NCI-H2196 (cell line): Measurements from ENCODE around the gene TRPV4.

Experiments used
- DNase-seq: peaks from one replicate; lab custom pipeline; 2025; ENCODE audit not compliant: unreplicated experiment; lab: John Stamatoyannopoulos, UW

Gene TRPV4

DNA sequence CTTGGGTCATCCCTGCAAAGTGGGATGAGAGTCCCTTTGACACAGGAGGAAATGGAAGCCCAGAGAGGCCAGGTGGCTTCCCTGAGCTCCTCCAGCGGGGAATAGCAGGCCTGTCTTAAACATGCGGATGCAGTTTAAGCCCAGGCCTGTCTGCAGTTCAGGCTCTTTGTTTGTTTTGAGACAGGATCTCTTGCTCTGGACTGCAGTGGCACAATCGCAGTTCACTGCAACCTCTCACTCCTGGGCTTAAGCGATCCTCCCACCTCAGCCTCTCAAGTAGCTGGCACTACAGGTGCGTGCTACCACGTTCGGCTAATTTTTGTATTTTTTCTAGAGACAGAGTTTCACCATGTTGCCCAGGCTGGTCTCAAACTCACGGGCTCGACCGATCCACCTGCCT is 3.5 kb downstream of the TRPV4 start:
- DNase-seq = no peak

DNA sequence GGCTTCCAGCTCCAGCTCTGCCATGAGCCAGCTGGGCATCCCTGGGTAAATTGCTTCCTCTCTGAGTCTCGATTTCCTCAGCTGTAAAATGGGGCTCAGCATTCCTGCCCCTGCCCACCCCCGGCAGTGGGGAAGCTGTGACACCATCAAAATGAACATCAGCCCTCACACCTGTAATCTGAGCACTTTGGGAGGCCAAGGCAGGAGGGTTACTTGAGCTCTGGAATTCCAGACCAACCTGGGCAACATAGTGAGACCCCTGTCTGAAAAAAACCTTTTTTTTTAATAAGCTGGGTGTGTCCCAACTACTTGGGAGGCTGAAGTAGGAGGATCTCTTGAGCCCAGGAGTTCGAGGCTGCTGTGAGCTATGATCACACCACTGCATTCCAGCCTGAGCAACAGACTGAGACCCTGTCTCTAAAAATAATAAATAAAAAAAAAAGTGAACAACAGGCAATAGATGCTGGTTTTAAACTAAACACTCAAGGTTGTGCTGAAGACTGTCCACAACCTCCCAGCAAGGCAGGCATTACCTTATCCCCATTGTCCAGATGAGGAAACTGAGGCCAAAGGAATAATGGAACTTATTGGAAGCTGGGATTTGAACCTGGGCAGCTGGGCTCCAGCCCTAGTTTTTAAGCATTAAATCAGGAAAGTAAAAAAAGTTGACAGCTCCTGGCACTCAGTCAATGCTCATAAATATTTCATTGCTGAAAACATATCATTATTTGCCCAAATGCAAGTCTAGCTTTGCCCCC is 4.3 kb downstream of the TRPV4 start:
- DNase-seq = no peak

DNA sequence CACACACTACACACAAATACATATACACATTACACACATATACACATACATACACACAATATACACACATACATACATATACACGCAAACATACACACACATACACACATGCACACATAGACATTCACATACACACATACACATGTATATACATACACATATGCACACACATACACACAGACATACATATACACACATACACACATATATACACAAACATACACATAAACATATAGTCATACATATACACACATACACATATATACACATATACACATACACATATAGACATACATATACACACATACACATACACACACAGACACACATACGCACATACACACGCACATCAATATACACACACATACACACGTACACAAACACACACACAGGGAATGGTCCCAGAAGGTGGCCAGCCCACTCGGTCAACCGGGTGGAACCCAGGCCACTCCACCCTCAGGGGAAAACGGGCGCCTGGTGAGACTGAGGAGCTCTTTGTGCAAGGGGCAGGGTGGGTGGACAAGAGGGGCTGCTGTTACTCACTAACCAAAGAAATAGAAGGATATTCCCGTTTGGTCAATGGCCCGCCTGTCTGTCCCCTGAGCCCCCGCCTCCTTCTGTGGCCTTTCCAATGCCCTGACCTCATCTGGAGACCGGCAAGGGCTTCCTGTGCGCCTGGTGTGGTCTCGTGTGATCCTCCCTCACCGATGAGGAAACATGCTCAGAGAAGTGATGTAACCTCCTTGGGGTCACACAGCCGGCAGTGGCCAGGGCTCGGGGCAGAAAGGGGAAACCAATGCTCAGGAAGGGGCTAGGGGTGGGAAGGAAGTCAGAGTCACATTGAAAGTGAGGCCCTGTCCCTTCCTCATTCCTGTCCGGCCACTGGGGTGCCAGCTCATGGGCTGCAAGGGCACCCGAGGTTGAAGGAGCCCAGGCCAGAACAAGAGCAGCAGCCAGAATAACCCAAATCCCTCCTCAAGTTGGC is 5.3 kb downstream of the TRPV4 start:
- DNase-seq = no peak

DNA sequence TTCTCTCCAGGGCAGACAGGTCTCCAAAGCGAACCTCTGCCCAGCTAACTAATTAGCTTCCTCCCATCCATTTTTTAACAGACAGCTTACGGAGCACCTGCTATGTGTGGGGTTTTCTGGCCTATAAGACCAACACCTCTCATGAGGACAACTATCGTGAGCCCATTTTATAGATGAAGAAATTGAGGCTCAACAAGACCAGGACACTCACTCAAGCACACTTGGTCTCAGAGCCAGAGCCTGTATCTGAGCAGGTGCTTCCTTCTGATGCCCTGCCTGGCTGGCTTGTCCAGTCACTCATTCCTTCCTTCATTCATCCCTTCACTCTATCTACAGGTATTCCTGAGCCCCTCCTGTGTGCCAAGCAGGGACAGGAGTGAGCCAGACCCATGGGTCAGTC is 6.1 kb downstream of the TRPV4 start:
- DNase-seq = no peak

DNA sequence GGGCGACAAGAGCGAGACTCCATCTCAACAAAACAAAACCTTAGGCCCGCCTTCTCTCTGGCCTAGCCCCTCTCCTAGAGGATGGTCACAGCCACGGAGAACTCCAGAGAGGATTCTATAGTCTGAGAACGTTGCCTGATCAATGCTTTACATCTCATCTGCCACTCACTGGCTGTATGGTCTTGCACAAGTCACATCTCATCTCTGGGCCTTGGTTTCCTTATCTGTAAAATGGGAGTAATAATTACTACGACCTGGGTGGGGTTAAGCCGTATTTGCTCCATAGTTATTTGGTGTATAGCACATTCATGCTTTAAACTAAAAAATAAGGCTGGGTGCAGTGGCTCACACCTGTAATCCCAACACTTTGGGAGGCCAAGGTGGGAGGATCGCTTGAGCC is 8.5 kb downstream of the TRPV4 start:
- DNase-seq = no peak

DNA sequence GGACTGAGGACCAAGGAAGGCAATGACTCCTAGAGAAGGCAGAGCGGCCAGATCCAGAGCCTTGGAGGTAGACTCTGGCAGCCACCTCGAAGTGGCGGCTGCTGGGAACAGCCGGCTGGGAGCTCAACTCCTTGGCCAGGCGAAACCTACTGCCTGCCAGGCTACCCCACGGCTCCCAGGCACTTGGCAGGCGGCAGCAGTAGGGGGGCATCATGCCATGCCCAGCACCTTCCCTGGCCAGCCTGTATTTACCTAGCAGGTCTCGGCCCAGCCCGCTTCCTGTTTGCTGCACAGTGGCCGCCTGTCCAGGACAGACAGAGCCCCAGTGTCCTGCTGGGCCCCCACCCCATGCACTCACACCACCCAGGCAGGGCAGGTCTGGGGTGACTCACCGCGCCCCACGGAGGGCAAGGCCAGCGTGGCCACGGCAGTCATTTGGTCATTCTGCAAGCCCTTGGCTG is 10.2 kb downstream of the TRPV4 start:
- peak; percentile 24 for DNase-seq

DNA sequence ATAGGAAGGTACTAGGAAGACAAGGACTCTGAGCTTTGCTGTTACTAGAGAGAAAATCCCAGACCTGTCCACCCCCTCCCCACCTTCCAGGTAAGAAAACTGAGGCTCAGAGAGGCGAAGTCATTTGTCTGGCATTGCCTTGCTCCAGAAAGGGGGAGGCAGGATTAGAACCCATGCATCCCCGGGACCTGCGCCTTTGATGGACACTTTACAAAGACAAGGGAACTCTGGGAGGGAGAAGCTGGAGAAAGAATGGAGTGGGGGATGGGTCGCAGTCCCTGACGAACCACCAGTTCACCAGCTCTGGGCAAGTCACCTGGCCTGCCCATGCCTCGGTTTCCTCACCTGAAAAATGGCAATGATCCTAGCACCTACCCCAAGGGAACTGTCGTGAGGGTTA is 10.8 kb downstream of the TRPV4 start:
- no peak for DNase-seq

DNA sequence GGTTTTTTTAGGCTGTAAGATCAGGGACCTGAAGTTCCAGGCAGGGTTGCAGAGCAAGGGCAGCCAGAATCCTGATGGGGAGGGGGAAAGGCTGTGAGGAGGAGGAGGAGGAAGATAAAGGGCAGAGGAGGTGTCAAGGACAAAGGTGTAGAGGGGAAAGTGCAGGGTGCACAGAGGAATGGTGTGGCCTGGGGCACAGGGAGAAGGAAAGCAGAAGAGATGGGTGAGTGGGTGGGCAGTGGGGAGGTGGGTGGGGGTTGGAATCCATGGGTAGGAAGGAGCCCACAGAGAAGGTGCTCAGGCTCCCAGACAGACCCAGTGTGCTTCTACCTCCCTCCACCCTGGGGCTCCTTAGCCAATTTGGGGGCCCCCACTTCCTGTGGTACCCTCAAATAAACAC is 11.2 kb downstream of the TRPV4 start:
- DNase-seq = no peak

DNA sequence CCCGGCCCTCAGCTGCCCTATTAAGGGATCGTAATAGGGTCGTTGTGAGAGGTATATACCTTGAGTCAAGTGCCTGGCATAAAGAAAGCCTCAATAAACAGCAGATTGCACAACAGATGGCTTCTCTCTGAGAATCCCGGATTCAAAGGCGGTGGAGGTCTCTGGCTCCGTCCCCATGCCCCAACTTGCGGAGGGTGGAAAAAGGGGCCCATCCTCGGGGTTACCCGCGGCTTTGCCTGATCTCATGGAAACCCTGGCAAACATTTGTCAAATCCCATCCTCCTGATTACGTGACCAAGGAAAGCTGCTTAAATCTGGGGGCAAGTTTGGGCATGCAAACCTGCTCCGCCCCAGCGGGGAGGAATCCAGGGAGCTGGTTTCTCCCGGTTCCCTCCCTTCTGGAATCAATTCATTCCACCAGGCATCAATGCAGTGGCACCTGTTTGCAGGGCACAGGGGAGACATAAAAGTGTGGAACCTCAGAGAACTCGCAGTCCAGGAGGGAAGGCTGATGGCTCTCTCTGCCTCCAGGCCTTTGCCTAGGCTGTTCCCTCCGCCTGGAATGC is 12.3 kb downstream of the TRPV4 start:
- DNase-seq = no peak

DNA sequence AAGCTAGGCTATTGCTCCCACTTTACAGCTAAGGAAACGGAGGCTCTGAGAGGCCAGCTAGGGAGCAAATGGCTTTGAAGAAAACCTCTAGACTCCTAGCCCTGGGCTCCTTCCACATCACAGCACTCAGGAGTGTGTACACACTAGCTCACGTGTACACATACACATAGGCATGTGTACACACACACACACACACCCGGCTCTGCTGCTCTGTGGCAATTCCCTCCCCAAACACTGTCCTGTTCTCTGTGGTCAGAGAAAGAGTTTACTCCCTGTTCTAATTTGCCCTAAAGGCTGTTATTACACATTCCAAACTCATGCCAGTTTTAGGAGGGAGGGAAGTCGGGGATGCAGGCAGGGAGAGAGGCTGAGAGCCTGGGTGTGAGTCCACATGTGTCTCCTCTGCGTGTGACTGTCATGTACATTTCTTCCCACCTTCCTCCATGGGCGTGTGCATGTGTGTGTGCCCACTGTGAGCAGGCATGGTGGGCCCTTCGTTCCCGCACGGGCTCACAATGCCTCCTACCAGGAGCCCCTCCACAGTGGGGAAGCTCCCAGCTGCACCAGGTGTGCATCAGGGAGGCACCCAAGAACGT is 14.2 kb downstream of the TRPV4 start:
- no peak for DNase-seq

DNA sequence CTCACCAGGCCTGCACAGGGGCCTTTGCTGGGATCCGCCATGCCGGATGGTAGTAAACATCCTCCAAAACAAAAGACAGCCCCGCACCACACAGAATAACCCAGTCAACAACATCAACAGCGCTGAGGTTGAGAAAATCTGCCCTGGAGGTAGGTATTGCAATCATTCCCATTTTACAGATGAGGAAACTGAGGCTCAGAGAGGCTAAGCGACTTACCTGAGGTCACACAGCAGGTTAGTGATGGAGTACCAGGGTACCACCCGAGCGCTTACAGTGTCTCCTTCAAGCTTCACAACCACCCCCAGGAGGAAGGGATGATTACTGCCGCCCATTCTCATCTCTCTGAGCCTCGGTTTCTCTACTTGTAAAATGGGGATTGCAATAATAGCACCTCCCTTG is 14.9 kb downstream of the TRPV4 start:
- DNase-seq = no peak

DNA sequence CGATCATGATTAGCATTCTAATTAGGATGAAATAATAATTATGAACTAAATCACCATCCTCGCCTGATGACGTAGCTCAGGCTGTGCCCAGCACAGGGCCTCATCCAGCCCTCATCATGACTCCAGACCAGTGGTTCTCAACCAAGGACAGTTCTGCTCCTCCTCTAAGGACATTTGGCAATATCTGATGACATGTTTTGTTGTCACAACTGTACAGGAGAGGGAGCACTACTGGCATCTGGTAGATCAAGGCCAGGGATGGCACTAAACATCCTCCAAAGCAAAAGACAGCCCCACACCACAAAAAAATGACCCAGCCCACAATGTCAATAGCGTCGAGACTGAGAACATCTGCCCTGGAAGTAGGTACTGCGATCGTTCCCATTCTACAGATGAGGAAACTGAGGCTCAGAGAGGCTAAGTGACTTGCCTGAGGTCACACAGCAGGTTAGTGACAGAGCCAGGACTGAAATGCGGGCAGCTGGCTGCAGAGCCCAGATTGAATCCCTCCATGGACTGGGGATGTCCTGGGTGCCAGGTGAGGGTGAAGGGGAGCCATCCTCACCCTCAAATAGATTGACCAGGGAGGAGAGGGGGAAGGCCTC is 15.5 kb downstream of the TRPV4 start:
- DNase-seq = no peak

DNA sequence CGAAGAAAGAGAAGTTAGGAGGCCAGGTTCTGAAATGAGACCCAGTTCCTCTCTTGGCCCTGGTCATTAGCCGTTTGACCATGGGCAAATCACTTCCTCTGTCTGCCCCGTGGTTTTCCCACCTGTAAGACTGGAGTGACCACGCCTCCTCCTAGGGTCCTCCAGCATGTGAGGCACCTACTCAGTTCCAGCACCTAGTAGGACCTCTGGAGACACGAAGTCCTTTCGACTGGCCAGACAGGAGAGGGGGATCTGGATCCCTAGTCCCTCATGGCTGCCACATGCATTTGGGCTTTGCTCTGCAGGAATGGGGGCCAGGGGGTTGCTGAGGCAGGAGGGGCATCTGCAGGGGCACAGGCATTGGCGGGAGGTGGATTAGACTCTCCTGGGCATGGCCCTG is 16.3 kb downstream of the TRPV4 start:
- no peak for DNase-seq

DNA sequence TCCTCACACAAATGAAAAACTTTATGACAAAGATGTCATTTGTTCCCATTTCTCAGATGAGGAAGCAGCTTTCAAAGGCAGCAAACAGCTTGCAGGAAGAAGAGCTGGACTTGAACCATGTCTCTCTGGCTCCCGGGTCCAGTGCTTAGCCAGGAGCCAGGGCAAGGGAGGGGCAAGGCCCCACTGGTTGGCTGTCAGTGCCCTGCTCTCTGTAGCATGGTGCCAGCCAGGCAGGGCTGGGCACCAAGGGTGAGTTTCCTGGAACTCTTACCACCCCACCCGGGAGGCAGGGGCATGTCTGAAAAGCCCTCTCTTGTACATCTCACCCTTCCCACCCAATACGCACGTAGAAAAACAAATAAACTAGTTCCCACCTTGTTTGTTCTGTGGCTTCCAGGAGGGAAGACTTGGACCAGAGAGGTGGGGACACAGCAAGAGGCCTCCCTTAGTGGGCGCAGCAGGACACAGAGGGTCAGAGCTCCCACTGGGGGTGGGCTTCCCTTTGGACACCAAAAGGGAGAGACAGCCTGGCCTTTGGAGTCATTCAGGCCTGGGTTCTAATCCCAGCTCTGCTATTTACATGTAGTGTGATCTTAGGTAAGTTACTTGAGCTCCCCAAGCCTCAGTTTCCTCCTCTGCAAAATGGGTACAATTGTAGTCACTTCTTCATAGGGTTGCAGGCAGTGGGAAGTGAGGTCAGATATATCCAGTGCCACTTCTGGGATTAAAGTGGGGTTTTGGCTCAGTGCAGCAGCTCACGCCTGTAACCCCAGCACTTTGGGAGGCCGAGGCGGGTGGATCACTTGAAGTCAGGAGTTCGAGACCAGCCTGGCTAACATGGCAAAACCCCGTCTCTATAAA is 17.2 kb downstream of the TRPV4 start:
- DNase-seq = no peak

DNA sequence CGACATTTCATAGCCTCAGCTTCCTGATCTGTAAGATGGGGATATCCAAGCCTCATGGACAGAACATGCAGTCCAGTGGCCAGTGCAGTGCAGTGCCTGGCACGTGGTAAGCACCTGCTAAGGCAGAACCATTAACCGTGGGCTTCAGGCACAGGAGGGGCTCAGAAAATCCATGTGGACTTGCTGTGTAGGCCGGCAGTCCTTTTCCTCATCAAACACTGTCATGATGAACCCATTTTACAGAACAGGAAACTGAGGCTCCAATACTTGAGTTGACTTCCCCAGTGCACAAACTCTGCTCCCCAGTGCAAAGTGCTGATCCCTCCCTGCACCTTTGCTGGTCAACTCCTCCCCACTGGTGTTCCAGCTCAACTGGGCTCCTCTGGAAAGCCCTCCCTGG is 18.0 kb downstream of the TRPV4 start:
- DNase-seq = no peak

DNA sequence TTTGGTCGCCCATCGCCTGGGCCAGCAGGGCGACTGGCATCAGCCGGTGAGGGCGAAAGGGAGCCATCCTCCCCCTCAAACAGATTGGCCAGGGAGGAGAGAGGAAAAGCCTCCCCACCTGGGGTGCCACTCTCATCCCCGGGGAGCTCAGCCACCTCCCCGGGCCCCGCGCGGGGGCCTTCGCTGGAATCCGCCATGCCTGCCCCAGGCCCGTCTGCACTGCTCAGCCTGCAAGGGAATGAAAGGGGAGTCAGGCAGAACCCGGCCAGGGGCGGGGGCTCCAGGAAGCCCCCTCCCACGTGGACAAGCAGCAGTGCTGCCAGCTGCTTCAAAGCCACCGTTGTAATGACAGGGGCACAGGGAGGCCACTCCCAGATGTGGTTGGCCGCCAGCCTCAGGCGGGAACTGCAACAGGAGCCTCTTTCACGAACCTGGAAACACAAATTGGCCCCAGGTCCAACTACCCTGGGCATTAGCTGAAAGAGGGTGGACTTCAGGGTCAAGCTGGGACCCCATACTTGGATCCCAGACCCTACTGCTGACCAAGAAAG is 18.5 kb downstream of the TRPV4 start:
- no peak for DNase-seq

DNA sequence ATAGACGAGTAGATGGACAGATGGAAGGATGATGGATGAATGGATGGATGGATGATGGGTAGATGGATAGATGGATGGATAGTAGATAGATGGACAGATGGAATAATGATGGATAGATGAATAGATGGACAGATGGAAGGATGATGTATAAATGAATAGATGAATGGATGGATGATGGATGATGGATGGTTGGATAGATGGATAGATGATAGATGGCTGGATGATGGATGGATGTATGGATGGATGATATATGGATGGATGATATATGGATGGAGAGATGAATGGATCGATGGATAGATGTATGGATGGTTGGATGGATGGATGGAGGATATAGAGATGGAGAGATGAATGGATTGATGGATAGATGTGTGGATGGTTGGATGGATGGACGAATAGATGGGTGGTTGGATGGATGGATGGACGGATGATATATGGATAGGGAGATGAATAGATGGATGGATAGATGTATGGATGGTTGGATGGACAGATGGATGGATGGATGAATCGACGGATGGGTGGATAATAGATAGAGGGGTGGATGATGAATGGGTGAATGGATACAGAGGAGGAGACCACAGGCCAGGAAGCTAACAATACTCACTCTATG is 19.3 kb downstream of the TRPV4 start:
- no peak for DNase-seq

DNA sequence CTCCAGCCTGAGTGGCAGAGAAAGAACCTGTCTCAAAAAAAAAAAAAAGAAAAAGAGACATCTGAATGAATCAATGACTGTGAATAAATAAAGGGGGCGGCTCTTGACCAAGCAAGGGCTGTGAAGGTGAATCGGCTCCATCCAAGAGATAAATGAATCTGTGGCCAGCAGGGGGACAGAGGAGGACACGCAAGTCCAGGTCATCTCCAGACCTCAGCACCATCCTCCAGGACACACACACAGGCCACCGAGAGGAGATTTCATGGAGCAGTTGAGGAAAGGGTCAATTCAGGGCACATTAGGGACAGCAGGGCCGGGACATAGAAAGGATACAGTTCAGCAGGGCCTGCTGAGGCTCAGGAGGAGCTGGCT is 21.6 kb downstream of the TRPV4 start:
- DNase-seq = no peak

DNA sequence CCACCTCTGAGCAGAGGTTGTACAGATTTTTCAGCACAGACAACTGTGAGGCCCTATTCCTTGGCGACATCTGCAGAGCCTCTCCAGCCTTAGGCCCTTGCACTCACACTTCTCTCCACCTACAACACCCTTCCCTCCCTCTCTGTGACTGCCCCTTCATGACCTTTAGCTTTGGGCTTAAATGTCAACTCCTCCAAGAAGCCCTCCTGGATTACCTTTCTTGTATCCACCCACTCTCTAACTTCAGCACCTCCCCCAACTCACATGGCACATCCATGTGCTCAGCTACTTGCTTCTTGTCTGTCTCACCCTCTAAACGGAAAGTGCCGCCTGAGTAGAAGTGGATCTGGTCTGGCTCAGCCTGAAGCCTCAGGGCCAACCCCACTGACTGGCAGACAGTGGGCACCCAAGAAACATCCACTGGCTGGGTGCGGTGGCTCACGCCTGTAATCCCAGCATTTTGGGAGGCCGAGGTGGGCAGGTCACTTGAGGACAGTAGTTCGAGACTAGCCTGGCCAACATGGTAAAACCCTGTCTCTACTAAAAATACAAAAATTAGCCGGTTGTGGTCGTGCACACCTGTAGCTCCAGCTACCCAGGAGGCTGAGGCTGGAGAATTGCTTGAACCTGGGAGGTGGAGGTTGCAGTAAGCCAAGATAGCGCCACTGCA is 22.1 kb downstream of the TRPV4 start:
- no peak for DNase-seq
